Measurements from ENCODE around the gene BRDT.

BRDT gene

DNA sequence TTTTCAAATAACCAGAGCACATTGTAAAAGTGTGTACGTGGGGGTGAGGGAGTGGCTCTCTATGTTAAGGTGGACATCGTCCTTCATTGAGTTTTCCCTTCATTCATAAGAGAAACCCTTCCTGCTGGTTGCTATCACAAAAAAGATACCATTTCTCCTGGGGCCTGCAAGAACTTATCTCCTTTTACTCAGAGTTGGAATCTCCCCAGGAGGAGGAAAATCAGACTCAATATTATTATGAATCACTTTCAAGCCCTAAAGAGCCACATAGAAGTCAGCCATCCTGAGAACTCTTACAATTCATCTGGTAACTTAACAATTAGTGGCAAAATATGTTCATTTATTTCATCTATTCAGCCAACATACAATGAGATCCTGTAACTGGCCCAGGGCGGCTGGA is 36.2 kb upstream of the BRDT start:
- TF ChIP-seq CTCF (conservative IDR thresholded peaks at IDR 0.05; ENCODE audit: low read depth, low read length): no peak
- no peak overlapping the region for H2AFZ ChIP-seq (ENCODE audit: low read depth)
- H3K9ac ChIP-seq: no peak overlapping the region
- no peaks in the 10 kb centered on the region for H3K4me1 ChIP-seq (ENCODE audit: low read depth, poor library complexity, severe bottlenecking)
- no peak overlapping the region for H3K27ac ChIP-seq
- H3K27me3 ChIP-seq (ENCODE audit: insufficient read depth, low read depth): no peaks in the 10 kb centered on the region
- H3K4me2 ChIP-seq: no peak overlapping the region
- H3K4me3 ChIP-seq (IDR thresholded peaks at IDR 0.05; ENCODE audit: insufficient read depth, low read depth, low read length): no peak overlapping the region
- no peaks in the 10 kb centered on the region for H3K79me2 ChIP-seq (ENCODE audit: insufficient read depth, low read depth)
- H3K36me3 ChIP-seq (ENCODE audit: insufficient read depth): no peaks in the 10 kb centered on the region
- H4K20me1 ChIP-seq (ENCODE audit: insufficient read depth): no peaks in the 10 kb centered on the region

DNA sequence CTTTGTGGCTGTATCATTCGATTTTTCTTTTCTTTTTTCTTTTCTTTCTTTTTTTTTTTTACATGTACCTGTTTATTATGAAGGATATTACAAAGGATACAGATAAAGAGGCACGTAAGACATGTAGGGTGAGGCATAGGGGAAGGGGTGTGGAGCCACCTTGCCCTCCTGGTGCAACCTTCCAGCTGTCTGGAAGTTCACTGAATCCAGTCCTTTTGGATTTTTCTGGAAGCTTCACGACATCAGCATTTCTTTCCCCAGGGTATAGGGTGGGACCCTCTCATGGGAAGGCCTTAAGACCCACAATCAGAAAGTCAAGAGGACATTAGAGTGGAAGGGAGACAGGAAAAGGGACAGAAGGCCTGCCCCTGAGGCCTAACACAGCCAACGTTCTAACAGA is 33.2 kb upstream of the BRDT start:
- no peak overlapping the region for H3K9ac ChIP-seq
- H3K79me2 ChIP-seq (ENCODE audit: insufficient read depth, low read depth): no peaks in the 10 kb centered on the region
- no peaks in the 10 kb centered on the region for H3K4me1 ChIP-seq (ENCODE audit: low read depth, poor library complexity, severe bottlenecking)
- no peak overlapping the region for H3K4me3 ChIP-seq (IDR thresholded peaks at IDR 0.05; ENCODE audit: insufficient read depth, low read depth, low read length)
- H3K27me3 ChIP-seq (ENCODE audit: insufficient read depth, low read depth): no peaks in the 10 kb centered on the region
- no peak overlapping the region for H3K4me2 ChIP-seq
- no peaks in the 10 kb centered on the region for H4K20me1 ChIP-seq (ENCODE audit: insufficient read depth)
- H3K36me3 ChIP-seq (ENCODE audit: insufficient read depth): no peaks in the 10 kb centered on the region
- H3K27ac ChIP-seq: no peak overlapping the region
- TF ChIP-seq CTCF (conservative IDR thresholded peaks at IDR 0.05; ENCODE audit: low read depth, low read length): no peak
- H2AFZ ChIP-seq (ENCODE audit: low read depth): no peak overlapping the region

- H3K9ac ChIP-seq: no peak overlapping the region
- H3K4me3 ChIP-seq (IDR thresholded peaks at IDR 0.05; ENCODE audit: insufficient read depth, low read depth, low read length): no peak overlapping the region
- H3K27me3 ChIP-seq (ENCODE audit: insufficient read depth, low read depth): no peaks in the 10 kb centered on the region
- no peaks in the 10 kb centered on the region for H3K79me2 ChIP-seq (ENCODE audit: insufficient read depth, low read depth)
- H2AFZ ChIP-seq (ENCODE audit: low read depth): no peak overlapping the region
- H3K36me3 ChIP-seq (ENCODE audit: insufficient read depth): no peaks in the 10 kb centered on the region
- no peak overlapping the region for H3K27ac ChIP-seq
- no peak for TF ChIP-seq CTCF (conservative IDR thresholded peaks at IDR 0.05; ENCODE audit: low read depth, low read length)
- H4K20me1 ChIP-seq (ENCODE audit: insufficient read depth): no peaks in the 10 kb centered on the region
- H3K4me1 ChIP-seq (ENCODE audit: low read depth, poor library complexity, severe bottlenecking): no peaks in the 10 kb centered on the region
- H3K4me2 ChIP-seq: no peak overlapping the region
Measured at GRCh38 chr1:91916811-91917460, 32.3 kb upstream of the BRDT start.

DNA sequence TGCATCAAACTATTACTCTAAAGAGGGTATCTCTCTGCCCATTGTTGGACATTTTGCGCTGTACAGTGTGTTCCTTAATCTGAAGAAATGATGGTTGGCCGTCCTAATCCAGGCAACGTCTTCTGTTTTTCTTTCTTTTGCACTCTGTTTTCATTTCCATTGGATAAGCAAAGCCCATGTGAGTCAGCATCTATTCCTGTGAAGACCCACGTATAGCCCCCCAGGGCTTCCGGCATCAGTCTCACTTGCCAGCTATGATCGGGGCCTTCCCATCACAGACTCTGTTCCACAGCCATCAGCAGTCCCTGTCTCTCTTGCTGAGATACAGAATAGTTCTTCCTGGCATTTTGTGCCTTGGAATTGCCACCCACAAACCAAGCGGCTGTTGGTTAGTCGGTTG is 29.2 kb upstream of the BRDT start:
- TF ChIP-seq CTCF (conservative IDR thresholded peaks at IDR 0.05; ENCODE audit: low read depth, low read length): no peak
- Histone ChIP-seq H3K4me2 (no peak overlapping the region), H3K27me3 (ENCODE audit: insufficient read depth, low read depth) (no peaks in the 10 kb centered on the region), H3K27ac (no peak overlapping the region), H2AFZ (ENCODE audit: low read depth) (no peak overlapping the region), H3K9ac (no peak overlapping the region), H3K36me3 (ENCODE audit: insufficient read depth) (no peaks in the 10 kb centered on the region), H3K4me1 (ENCODE audit: low read depth, poor library complexity, severe bottlenecking) (no peaks in the 10 kb centered on the region), H3K4me3 (IDR thresholded peaks at IDR 0.05; ENCODE audit: insufficient read depth, low read depth, low read length) (no peak overlapping the region), H3K79me2 (ENCODE audit: insufficient read depth, low read depth) (no peaks in the 10 kb centered on the region), H4K20me1 (ENCODE audit: insufficient read depth) (no peaks in the 10 kb centered on the region)

Data from KMS-11 (cell line).